OCI-LY1 (cell line): ENCODE results near the gene GRM3.

ENCODE experiments used
- EZH2 ChIP-seq: fragments of 200-600 bp; sonication (generic), shearing (Covaris generic); IDR thresholded peaks from 2 replicates; pipeline ENCODE4 v1.8.0; 2017; ENCODE audit warnings: borderline replicate concordance, mixed run types, mild to moderate bottlenecking, antibody characterized with exemption, low read length, moderate library complexity, mixed read lengths
- TF ChIP-seq, protein P1 (sequence below): fragments of 200-600 bp; sonication (generic), shearing (Covaris generic); IDR thresholded peaks from 2 replicates; pipeline ENCODE4 v1.5.1; 2017; ENCODE audit warnings: mild to moderate bottlenecking, antibody characterized with exemption, low read length, moderate library complexity, mixed read lengths

DNA sequence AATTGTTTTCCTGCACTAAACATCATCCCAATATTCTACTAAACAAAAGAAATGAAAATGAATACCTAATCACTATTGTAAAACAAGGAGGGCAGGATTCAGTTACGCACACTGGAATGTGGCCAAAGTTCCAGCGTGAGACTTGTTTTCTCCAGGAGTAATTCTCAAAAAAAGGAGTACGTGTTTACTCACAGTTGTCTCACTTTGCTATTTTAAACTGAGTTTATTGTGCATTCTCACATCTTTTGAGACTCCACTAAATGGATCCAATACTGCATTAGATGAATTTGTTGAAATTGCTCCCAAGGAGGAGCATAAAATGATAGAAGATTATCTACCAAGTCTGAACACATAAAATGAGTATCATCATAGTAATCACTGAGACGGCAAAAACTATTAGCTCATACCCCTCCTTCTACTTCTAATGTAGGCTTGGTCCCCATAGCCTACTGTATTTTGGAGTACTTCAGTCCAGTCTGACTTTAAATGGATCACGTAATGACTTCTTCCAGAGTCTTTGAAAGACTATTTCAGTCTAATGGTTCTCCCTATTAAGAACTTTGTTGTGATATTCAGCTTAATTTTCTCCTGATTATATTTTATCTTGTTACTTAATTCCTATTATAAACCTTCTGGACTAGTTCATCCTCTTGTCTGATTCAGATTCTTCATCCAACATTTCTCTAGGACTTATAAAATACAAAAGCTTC, 3.8 kb downstream of the GRM3 start:
- TF ChIP-seq, protein P1, sequence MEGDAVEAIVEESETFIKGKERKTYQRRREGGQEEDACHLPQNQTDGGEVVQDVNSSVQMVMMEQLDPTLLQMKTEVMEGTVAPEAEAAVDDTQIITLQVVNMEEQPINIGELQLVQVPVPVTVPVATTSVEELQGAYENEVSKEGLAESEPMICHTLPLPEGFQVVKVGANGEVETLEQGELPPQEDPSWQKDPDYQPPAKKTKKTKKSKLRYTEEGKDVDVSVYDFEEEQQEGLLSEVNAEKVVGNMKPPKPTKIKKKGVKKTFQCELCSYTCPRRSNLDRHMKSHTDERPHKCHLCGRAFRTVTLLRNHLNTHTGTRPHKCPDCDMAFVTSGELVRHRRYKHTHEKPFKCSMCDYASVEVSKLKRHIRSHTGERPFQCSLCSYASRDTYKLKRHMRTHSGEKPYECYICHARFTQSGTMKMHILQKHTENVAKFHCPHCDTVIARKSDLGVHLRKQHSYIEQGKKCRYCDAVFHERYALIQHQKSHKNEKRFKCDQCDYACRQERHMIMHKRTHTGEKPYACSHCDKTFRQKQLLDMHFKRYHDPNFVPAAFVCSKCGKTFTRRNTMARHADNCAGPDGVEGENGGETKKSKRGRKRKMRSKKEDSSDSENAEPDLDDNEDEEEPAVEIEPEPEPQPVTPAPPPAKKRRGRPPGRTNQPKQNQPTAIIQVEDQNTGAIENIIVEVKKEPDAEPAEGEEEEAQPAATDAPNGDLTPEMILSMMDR: no peak
- TF ChIP-seq EZH2: no peak
